Upper lobe of right lung (tissue), 1 donor: ENCODE data around the gene LUM. TPM values are rescaled to one million over a fixed set of nuclear protein-coding genes. Genes with fewer than 3 reads are reported as not detected.

Experiments used
- ATAC-seq: fragments of 200-7000 bp; cut with Tn5 transposase; one replicate; pipeline ENCODE4 v1.9.1; 2020; ENCODE audit warnings: mild to moderate bottlenecking, moderate library complexity
- DNase-seq: peaks from one replicate; pipeline ENCODE4 v3.0.0-alpha.2; 2020
- H3K27ac ChIP-seq: fragments of 200-600 bp; one replicate; pipeline ENCODE4 v1.8.0; 2022
- H3K27me3 ChIP-seq: fragments of 200-600 bp; one replicate; pipeline ENCODE4 v1.8.0; 2022; ENCODE audit warnings: mild to moderate bottlenecking
- H3K36me3 ChIP-seq: fragments of 200-600 bp; one replicate; pipeline ENCODE4 v1.8.0; 2022
- H3K4me1 ChIP-seq: fragments of 200-600 bp; one replicate; pipeline ENCODE4 v1.8.0; 2022
- H3K4me3 ChIP-seq: fragments of 200-600 bp; one replicate; pipeline ENCODE4 v1.8.0; 2022; ENCODE audit warnings: mild to moderate bottlenecking
- H3K9me3 ChIP-seq: fragments of 200-600 bp; one replicate; pipeline ENCODE4 v1.8.0; 2022
- intact Hi-C: fragments of 100-400 bp; cut with DNase I; formaldehyde crosslinking; loops from one replicate; pipeline ENCODE4 v1.11.0; 2022
- total RNA-seq: library from RNA; stranded (reverse); fragmentation: NEBNext Ultra II Directional; extraction: Animal tissue kit (Norgen Biotek cat#: 25700); gene quantifications from one replicate; pipeline ENCODE4 v1.2.1, GENCODE V29; 2021
- TF ChIP-seq, protein P1 (sequence below): fragments of 200-600 bp; IDR thresholded peaks from one replicate; pipeline ENCODE4 v1.8.0; 2022; ENCODE audit warnings: antibody characterized with exemption
- donor health status: DM: no; HTN: yes; CAD: no; lungs with severe emphysema.

The LUM gene
- total RNA-seq, 1 donor from 2014 or later = 361 TPM

DNA sequence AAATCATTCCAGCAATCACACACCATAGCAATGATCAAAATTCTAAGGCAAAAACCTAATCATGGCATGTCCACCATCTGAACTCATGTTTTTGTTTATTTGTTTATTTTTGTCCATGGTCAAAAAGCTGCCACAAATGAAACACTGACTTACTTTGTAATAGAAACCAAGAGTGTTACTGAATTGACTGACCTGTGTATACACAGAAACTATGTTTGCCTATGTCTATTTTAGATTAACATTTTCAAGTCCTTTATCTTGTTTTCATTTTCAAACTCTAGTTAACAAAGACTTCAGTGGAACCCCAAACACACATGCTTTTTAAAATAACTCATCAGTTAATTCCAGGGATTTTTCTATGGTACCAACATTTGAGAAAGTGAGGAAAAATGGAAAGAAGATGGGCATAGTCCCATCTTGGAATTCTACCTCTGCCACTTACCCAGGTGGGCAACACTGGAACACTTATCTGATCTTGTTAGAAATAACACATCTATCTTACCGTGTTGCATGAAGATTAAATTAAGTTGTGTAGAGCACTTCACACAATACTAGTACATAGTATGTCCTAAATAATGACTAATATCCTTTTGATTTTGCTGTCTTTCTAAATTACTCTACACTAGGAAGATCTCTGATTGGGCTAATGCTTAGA is 6.4 kb downstream of the LUM start:
- Histone ChIP-seq H3K27me3 (no peaks in the 10 kb centered on the region), H3K9me3 (no peaks in the 10 kb centered on the region), H3K4me3 (peak overlapping the region; percentile 21), H3K36me3 (no peaks in the 10 kb centered on the region), H3K27ac (no peak overlapping the region), H3K4me1 (no peaks in the 10 kb centered on the region)
- ATAC-seq (no peak), DNase-seq (no peak)
- TF ChIP-seq, protein P1, sequence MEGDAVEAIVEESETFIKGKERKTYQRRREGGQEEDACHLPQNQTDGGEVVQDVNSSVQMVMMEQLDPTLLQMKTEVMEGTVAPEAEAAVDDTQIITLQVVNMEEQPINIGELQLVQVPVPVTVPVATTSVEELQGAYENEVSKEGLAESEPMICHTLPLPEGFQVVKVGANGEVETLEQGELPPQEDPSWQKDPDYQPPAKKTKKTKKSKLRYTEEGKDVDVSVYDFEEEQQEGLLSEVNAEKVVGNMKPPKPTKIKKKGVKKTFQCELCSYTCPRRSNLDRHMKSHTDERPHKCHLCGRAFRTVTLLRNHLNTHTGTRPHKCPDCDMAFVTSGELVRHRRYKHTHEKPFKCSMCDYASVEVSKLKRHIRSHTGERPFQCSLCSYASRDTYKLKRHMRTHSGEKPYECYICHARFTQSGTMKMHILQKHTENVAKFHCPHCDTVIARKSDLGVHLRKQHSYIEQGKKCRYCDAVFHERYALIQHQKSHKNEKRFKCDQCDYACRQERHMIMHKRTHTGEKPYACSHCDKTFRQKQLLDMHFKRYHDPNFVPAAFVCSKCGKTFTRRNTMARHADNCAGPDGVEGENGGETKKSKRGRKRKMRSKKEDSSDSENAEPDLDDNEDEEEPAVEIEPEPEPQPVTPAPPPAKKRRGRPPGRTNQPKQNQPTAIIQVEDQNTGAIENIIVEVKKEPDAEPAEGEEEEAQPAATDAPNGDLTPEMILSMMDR = no peak
- intact Hi-C loops = no loop called here

DNA sequence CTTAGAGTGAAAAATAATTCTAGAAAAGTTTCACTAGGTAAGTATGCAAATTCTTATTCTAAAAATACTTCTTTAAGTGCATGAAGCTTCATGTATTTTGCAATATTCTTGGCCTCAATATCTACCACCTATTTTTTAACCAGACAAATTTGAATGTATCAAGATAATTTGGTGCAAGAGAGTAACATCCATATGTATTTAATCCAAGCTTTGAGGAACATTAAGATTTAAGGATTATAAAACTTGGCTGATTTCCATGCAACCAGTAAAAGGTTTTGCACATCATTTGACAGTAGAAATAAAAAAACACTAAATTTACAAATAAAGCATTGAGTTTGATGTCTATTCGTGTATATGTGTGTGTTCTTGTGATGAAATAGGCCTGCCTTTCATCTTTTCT is 7.7 kb downstream of the LUM start:
- DNase-seq = no peak
- no peak for ATAC-seq
- intact Hi-C loops = no loop called here

DNA sequence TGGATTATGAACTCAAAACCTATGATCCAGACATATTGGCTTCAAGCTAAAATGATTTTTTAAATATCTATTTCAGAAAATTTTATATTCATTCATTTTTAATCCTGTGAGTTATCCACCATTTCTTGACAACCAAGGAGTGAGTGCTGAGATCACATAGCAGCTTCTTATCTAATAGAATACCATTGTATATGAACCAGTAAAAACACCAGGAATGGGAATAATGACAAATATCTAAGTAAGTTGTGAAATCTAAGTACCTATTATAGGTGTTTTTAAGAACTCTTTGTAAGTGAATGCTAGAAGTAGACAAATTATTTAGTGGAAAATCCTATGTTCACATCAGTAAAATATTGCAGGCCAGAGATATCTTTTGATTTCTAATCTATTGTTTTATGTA is 8.2 kb downstream of the LUM start:
- Histone ChIP-seq H3K27ac (no peak overlapping the region), H3K9me3 (no peaks in the 10 kb centered on the region), H3K27me3 (no peaks in the 10 kb centered on the region), H3K4me1 (no peaks in the 10 kb centered on the region), H3K36me3 (no peaks in the 10 kb centered on the region), H3K4me3 (no peak overlapping the region)
- TF ChIP-seq, protein P1 = no peak
- intact Hi-C loops = no loop called here
- DNase-seq (no peak), ATAC-seq (no peak)

More for the DNA sequence above, 7.7 kb downstream of the LUM start:
- Histone ChIP-seq H3K9me3 (no peaks in the 10 kb centered on the region), H3K4me1 (no peaks in the 10 kb centered on the region), H3K27ac (no peak overlapping the region), H3K27me3 (no peaks in the 10 kb centered on the region), H3K4me3 (no peak overlapping the region), H3K36me3 (no peaks in the 10 kb centered on the region)
- TF ChIP-seq, protein P1 = no peak

DNA sequence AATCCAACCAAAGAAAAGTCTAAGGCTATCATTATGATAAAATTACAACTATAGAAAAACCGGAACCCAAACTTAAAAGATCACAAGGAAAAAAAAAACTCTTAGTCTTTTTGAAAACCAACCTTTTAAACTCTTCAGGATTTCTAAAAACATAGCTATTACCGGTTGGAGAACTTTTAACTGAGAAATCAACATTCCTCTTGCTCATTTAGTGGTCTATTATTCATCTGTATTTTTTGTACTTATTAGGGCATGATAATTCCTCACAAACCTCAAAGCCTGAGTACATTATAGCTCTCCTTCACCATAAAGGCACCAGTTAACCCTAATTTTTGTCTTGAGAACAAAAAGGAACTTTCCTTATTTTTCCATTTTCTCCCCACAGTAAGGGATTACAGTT is 10.4 kb downstream of the LUM start:
- H3K9me3 ChIP-seq = no peaks in the 10 kb centered on the region
- ATAC-seq (no peak), DNase-seq (no peak)
- H3K27ac ChIP-seq = no peak overlapping the region
- no peaks in the 10 kb centered on the region for H3K36me3 ChIP-seq
- TF ChIP-seq, protein P1 = no peak
- H3K4me3 ChIP-seq = no peak overlapping the region
- intact Hi-C loops = no loop called here
- H3K4me1 ChIP-seq = no peaks in the 10 kb centered on the region
- no peaks in the 10 kb centered on the region for H3K27me3 ChIP-seq

DNA sequence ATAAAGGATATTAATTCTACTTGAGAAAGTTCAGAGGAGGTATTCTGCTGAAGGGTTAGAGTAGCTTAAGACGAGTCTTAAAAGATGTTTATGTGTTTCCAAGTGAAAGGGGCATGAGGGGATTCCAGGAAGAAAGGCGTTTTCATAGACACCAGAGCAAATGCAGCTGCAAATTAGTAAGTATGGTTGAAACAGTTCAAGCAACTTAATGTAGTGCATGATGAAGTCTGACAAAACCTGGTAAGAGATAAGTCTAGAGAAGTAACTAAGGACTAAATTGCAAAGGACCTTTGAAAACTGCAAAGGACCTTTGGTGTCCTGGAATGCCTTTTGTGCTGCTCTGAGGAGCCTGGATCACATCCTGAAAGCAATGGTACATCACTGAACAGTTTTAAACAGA is 11.5 kb downstream of the LUM start:
- ATAC-seq (no peak), DNase-seq (no peak)
- Histone ChIP-seq H3K27me3 (no peaks in the 10 kb centered on the region), H3K4me3 (no peak overlapping the region), H3K27ac (no peak overlapping the region), H3K4me1 (no peaks in the 10 kb centered on the region), H3K36me3 (no peaks in the 10 kb centered on the region), H3K9me3 (no peaks in the 10 kb centered on the region)
- intact Hi-C loops = no loop called here
- TF ChIP-seq, protein P1 = no peak

DNA sequence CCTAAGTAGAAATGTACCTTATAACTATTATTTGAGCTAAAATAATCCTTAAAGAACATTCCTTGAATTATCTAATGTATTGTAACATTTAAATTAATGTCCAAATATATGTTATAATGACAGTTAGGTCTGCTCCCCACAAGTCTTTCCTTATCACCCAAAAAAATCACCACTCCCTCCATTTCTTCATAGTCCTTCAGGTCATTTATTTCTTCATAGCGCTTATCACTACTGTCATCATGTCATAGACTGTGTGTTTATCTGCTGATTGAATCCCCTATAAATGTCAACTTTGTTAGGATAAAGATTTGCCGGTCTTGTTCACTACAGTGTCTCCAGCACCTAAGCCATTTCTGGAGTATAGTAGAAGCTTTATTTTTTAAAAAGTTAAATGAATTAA is 12.0 kb downstream of the LUM start:
- H3K4me3 ChIP-seq = no peak overlapping the region
- H3K4me1 ChIP-seq = no peaks in the 10 kb centered on the region
- DNase-seq = no peak
- H3K36me3 ChIP-seq = no peaks in the 10 kb centered on the region
- ATAC-seq = no peak
- H3K9me3 ChIP-seq = no peaks in the 10 kb centered on the region
- no peaks in the 10 kb centered on the region for H3K27me3 ChIP-seq
- TF ChIP-seq, protein P1 = no peak
- intact Hi-C loops = no loop called here
- no peak overlapping the region for H3K27ac ChIP-seq
